OCI-LY7 (cell line): Measurements from ENCODE around the gene KCNH1.

ENCODE experiments used
- EZH2phosphoT487 ChIP-seq: fragments of 200-600 bp; sonication (generic); IDR thresholded peaks from 2 replicates; pipeline ENCODE4 v1.6.1; 2018; ENCODE audit warnings: low read depth, borderline replicate concordance, mild to moderate bottlenecking, mixed run types, antibody characterized with exemption, low read length, moderate library complexity, mixed read lengths
- TF ChIP-seq, protein P1 (sequence below): fragments of 200-600 bp; sonication (generic); conservative IDR thresholded peaks from 2 replicates; pipeline ENCODE4 v1.5.1; 2014; ENCODE audit warnings: mild to moderate bottlenecking, antibody characterized with exemption, low read length, moderate library complexity, mixed read lengths

GRCh38 chr1:210633140-210633539 is 500.8 kb downstream of the KCNH1 start:
- TF ChIP-seq, protein P1, sequence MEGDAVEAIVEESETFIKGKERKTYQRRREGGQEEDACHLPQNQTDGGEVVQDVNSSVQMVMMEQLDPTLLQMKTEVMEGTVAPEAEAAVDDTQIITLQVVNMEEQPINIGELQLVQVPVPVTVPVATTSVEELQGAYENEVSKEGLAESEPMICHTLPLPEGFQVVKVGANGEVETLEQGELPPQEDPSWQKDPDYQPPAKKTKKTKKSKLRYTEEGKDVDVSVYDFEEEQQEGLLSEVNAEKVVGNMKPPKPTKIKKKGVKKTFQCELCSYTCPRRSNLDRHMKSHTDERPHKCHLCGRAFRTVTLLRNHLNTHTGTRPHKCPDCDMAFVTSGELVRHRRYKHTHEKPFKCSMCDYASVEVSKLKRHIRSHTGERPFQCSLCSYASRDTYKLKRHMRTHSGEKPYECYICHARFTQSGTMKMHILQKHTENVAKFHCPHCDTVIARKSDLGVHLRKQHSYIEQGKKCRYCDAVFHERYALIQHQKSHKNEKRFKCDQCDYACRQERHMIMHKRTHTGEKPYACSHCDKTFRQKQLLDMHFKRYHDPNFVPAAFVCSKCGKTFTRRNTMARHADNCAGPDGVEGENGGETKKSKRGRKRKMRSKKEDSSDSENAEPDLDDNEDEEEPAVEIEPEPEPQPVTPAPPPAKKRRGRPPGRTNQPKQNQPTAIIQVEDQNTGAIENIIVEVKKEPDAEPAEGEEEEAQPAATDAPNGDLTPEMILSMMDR = no peak
- no peak for TF ChIP-seq EZH2phosphoT487
